Suprapubic skin (tissue), 4 donors: Measurements from ENCODE around the gene FMNL2. TPM values are rescaled to one million over a fixed set of nuclear protein-coding genes. Genes with fewer than 3 reads are reported as not detected.

Source experiments
- DNase-seq, 2 donors: peaks; one replicate each; pipeline ENCODE4 v3.0.0-alpha.2; 2019; ENCODE audit warnings: low spot score in 2 of 2
- H3K27ac ChIP-seq: fragments of 200-600 bp; sonication (generic); one replicate; pipeline ENCODE4 v1.5.1; 2019
- H3K27me3 ChIP-seq: fragments of 200-600 bp; sonication (generic); one replicate; pipeline ENCODE4 v1.5.1; 2019
- H3K36me3 ChIP-seq: fragments of 200-600 bp; sonication (generic); one replicate; pipeline ENCODE4 v1.5.1; 2019
- H3K4me1 ChIP-seq: fragments of 200-600 bp; sonication (generic); one replicate; pipeline ENCODE4 v1.5.1; 2019
- H3K4me3 ChIP-seq: fragments of 200-600 bp; sonication (generic); one replicate; pipeline ENCODE4 v1.5.1; 2019; ENCODE audit warnings: mild to moderate bottlenecking
- H3K9me3 ChIP-seq: fragments of 200-600 bp; sonication (generic); one replicate; pipeline ENCODE4 v1.5.1; 2019
- CTCF ChIP-seq, 2 donors: fragments of 200-600 bp in 1 of 2; fragments of 450-650 bp in 1 of 2; sonication (generic) in 1 of 2; IDR thresholded peaks; one replicate each; pipeline ENCODE4 v1.5.1; 2016 to 2019; ENCODE audit warnings: antibody characterized with exemption in 2 of 2, mild to moderate bottlenecking in 1 of 2, moderate library complexity in 1 of 2
- EP300 ChIP-seq: sonication (generic); formaldehyde crosslinking; IDR thresholded peaks from one replicate; pipeline ENCODE4 v1.6.1; 2017; ENCODE audit warnings: antibody characterized with exemption
- POLR2A ChIP-seq, 2 donors: fragments of 450-650 bp; IDR thresholded peaks; one replicate each; pipeline ENCODE4 v1.6.1; 2017; ENCODE audit warnings: antibody characterized with exemption in 2 of 2, mild to moderate bottlenecking in 2 of 2, moderate library complexity in 2 of 2
- POLR2AphosphoS5 ChIP-seq, 3 donors: sonication (generic); formaldehyde crosslinking; IDR thresholded peaks; one replicate each; pipeline ENCODE4 v1.6.1; 2017; ENCODE audit warnings: antibody characterized with exemption in 3 of 3
- WGBS: methylation state at CpG from one replicate; pipeline ENCODE4 v1.1.5; 2018; 5-methylcytosine and 5-hydroxymethylcytosine counted together
- total RNA-seq, 4 donors: library from RNA; depleted of rRNA; stranded (reverse); fragments of >200 nt; gene quantifications; one replicate each; pipeline ENCODE4 v1.1.0, GENCODE V29; 2016

Gene FMNL2
- total RNA-seq, 4 donors from 2014 or later: 15.4 to 18.1 (median 16.0) TPM

GRCh38 chr2:152420936-152421335 is 86.0 kb downstream of the FMNL2 start:
- Histone ChIP-seq H3K36me3 (no peaks in the 10 kb centered on the region), H3K4me3 (no peak overlapping the region), H3K27ac (no peak overlapping the region), H3K4me1 (peaks cover 23% of the 10 kb centered on the region), H3K9me3 (no peaks in the 10 kb centered on the region), H3K27me3 (no peaks in the 10 kb centered on the region)
- no peak for TF ChIP-seq EP300
- TF ChIP-seq CTCF (IDR thresholded peaks at IDR 0.05): no peak
- TF ChIP-seq POLR2A (IDR thresholded peaks at IDR 0.05): no peak
- no peak for TF ChIP-seq POLR2AphosphoS5 (IDR thresholded peaks at IDR 0.05)
- 75% methylated on average over 7 of the region's 7 CpGs for WGBS
- no peak for DNase-seq

GRCh38 chr2:152421521-152422370 is 86.8 kb downstream of the FMNL2 start:
- 40% methylated on average over 8 of the region's 8 CpGs for WGBS

GRCh38 chr2:152423684-152424083 is 88.7 kb downstream of the FMNL2 start:
- Histone ChIP-seq H3K9me3 (no peaks in the 10 kb centered on the region), H3K4me1 (peaks cover 25% of the 10 kb centered on the region), H3K27ac (no peak overlapping the region), H3K36me3 (no peaks in the 10 kb centered on the region), H3K4me3 (no peak overlapping the region), H3K27me3 (no peaks in the 10 kb centered on the region)
- TF ChIP-seq POLR2AphosphoS5 (IDR thresholded peaks at IDR 0.05) (no peak), EP300 (no peak)
- no peak for DNase-seq

More at GRCh38 chr2:152421521-152422370, 86.8 kb downstream of the FMNL2 start:
- Histone ChIP-seq H3K27ac (peak overlapping the region; percentile 38), H3K36me3 (no peaks in the 10 kb centered on the region), H3K4me1 (peaks cover 23% of the 10 kb centered on the region), H3K9me3 (no peaks in the 10 kb centered on the region), H3K27me3 (no peaks in the 10 kb centered on the region), H3K4me3 (no peak overlapping the region)
- no peak for DNase-seq
- no peak for TF ChIP-seq CTCF (IDR thresholded peaks at IDR 0.05)
- peak in 1 of 3 donors; percentile 22 for TF ChIP-seq POLR2AphosphoS5 (IDR thresholded peaks at IDR 0.05)

- no peaks in the 10 kb centered on the region for H3K9me3 ChIP-seq
- no peaks in the 10 kb centered on the region for H3K27me3 ChIP-seq
Observed at GRCh38 chr2:152425765-152426727, 91.1 kb downstream of the FMNL2 start.

GRCh38 chr2:152426801-152427200 is 91.8 kb downstream of the FMNL2 start:
- whole genome bisulfite sequencing: 80% methylated on average over 4 of the region's 4 CpGs
- Histone ChIP-seq H3K9me3 (no peaks in the 10 kb centered on the region), H3K27me3 (no peaks in the 10 kb centered on the region), H3K4me1 (peaks cover 20% of the 10 kb centered on the region), H3K27ac (no peak overlapping the region), H3K36me3 (no peaks in the 10 kb centered on the region), H3K4me3 (no peak overlapping the region)
- TF ChIP-seq POLR2A (IDR thresholded peaks at IDR 0.05) (no peak), POLR2AphosphoS5 (IDR thresholded peaks at IDR 0.05) (no peak), EP300 (no peak), CTCF (IDR thresholded peaks at IDR 0.05) (no peak)
- no peak for DNase-seq

More at GRCh38 chr2:152425765-152426727, 91.1 kb downstream of the FMNL2 start:
- TF ChIP-seq EP300: no peak
- TF ChIP-seq POLR2A (IDR thresholded peaks at IDR 0.05): no peak
- no peak for TF ChIP-seq CTCF (IDR thresholded peaks at IDR 0.05)
- no peak for TF ChIP-seq POLR2AphosphoS5 (IDR thresholded peaks at IDR 0.05)
- DNase-seq: no peak
- Histone ChIP-seq H3K36me3 (no peaks in the 10 kb centered on the region), H3K27ac (no peak overlapping the region), H3K4me3 (no peak overlapping the region), H3K4me1 (peaks cover 20% of the 10 kb centered on the region)
- 73% methylated on average over 8 of the region's 8 CpGs for WGBS
